HepG2 (cell line): ENCODE measurements around the gene TARM1.

Source experiments
- ATF7-NPFF ChIP-seq: sonication (generic); formaldehyde crosslinking; IDR thresholded peaks from 2 replicates; pipeline ENCODE4 v1.8.1; 2023; ENCODE audit warnings: mild to moderate bottlenecking, low read depth, missing genetic modification reagents, moderate library complexity
- CTCF ChIP-seq: sonication (generic); formaldehyde crosslinking; IDR thresholded peaks from 2 replicates; pipeline ENCODE4 v1.5.0; 2020; ENCODE audit warnings: mild to moderate bottlenecking, missing genetic modification reagents, moderate library complexity
- EZH2 ChIP-seq: conservative IDR thresholded peaks from 2 replicates; pipeline ENCODE4 v1.6.1; 2012; ENCODE audit warnings: mild to moderate bottlenecking, low read depth, low read length, moderate library complexity
- HNRNPUL1 ChIP-seq: fragments of 200-400 bp; formaldehyde crosslinking; IDR thresholded peaks from 2 replicates; pipeline ENCODE4 v1.6.1; 2017; ENCODE audit warnings: low read depth, mild to moderate bottlenecking, low read length, moderate library complexity
- LRRFIP1 ChIP-seq: sonication (generic); formaldehyde crosslinking; conservative IDR thresholded peaks from 2 replicates; pipeline ENCODE4 v1.4.0; 2020; ENCODE audit warnings: missing genetic modification reagents
- POLR2AphosphoS5 ChIP-seq: IDR thresholded peaks from 2 replicates; pipeline ENCODE4 v1.6.1; 2012; ENCODE audit warnings: low read depth, low read length
- STAT6 ChIP-seq: sonication (generic); formaldehyde crosslinking; IDR thresholded peaks from 2 replicates; pipeline ENCODE4 v1.4.0; 2020; ENCODE audit warnings: missing genetic modification reagents, mild to moderate bottlenecking, borderline replicate concordance
- ZNF3 ChIP-seq: IDR thresholded peaks from 2 replicates; pipeline ENCODE4 v1.7.0; 2017; ENCODE audit warnings: inconsistent platforms

- TF ChIP-seq POLR2AphosphoS5 (no peak), ATF7-NPFF (no peak), HNRNPUL1 (no peak), EZH2 (no peak), STAT6 (CRISPR knock-in tag) (no peak), ZNF3 (CRISPR knock-in tag) (no peak), CTCF (CRISPR knock-in tag) (no peak), LRRFIP1 (CRISPR knock-in tag) (no peak)
Measured at GRCh38 chr19:54023191-54023590, 58.0 kb downstream of the TARM1 start.
